DMS 273 treated with DMSO at 0.1 percent for 48 hours (cell line): ENCODE measurements around the gene MRPL47.
"Not testable (repeated sequence)": the region's sequence is repeated elsewhere in the genome, so short reads cannot be mapped to it uniquely, and the experiment has no call there.

Experiments used
- DNase-seq: peaks from one replicate; lab custom pipeline; 2025; lab: John Stamatoyannopoulos, UW

MRPL47 gene

DNA sequence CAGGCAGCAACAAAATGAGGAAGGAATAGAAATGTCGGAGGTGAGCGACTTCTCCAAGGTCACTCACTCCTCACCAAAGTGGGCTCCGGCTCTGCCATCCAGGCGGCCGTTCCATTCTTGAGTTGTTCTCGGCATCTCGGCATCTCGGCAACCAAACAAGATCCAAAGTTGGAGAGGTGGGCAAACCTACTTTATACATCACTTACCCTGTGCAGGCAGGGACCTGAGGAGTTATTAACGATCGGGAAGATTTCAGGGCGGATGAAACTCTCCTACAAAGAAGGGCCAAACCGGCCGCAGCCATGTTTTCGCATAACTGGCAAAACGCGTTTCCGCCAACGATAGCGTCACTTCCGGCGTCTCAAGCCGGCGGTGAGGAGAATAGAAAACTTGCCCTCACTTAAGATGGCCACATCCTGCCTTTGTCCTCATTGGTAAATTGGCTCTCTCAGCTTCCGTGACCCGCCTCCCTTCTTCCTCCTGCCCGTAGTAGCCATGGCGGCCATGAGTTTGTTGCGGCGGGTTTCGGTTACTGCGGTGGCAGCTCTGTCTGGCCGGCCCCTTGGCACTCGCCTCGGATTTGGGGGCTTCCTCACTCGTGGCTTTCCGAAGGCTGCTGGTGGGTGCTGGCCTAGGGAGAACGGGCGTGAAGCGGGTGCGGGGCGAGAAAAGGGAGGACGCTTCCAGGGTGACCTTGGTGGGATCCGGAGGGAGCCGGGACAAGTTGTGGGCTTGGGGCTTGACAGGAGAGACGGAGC, at the start of gene MRPL47, which contains the start of gene NDUFB5:
MRPL47 (minus strand) TSS at position 318 of the 758 bp plus-strand sequence; CDS start at position 304, 14 bp downstream.
NDUFB5 (plus strand) TSS at position 474 of the 758 bp plus-strand sequence; CDS start at position 496, 22 bp downstream.
- peak; percentile 97 for DNase-seq

- DNase-seq, result peak; percentile 50
Observed at GRCh38 chr3:179653096-179653797, 48.8 kb upstream of the MRPL47 start.

DNA sequence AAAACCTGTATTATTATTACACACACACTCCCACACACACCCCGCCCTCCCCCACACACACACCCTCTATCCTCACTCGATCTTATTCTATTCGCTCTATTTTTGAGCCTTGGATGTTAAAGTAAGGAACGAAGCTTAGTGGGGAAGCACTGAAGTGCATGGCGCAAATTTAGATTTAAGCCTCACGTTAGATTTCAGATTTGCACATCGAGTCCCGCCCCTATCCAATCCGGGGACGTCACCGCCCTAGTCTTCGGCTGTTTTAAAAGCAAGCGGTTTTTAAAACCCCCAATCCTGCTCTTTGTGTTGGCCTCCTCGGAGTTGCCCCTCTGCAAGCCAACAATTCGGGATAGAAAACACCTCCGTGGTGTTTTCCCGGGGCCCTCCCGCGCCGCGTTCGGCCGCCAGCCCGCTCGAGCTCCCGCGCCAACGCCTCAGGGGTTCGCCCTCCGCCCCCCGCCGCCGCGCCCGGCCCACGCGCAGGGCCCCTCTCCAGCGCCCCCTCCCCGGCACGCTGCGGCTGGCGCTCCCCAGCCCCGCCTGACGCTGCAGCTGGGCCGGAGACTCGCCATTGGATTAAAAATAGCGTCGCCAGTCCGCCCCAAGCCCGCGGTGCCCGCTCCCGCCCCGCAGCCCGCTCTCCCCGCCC, 48.1 kb upstream of the MRPL47 start, which contains the start of gene USP13:
USP13 (plus strand) TSS at position 594 of the 649 bp plus-strand sequence. CDS start 186 bp downstream, outside the sequence.
- DNase-seq, result peak; percentile 84

- no peak for DNase-seq
Observed at GRCh38 chr3:179651687-179652446, 47.4 kb upstream of the MRPL47 start.

DNA sequence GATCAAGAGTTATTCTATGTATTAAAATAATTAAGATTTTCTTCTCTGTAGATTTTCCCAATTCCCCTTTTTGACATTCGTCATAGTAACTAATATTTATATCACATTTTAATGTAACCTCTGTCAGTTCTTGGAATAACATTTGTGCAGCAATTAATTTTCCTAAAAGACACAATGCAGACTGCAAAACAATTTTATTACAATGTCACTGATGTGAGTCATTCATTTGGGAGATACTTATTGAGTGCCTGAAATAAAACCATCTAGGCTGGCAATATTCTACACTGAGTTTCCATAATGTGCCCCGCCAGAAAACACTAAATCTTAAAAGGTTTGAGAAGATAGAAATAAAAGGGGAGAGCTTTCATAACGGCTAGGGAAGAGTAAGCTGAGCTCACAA, 41.7 kb upstream of the MRPL47 start:
- DNase-seq, result no peak

DNA sequence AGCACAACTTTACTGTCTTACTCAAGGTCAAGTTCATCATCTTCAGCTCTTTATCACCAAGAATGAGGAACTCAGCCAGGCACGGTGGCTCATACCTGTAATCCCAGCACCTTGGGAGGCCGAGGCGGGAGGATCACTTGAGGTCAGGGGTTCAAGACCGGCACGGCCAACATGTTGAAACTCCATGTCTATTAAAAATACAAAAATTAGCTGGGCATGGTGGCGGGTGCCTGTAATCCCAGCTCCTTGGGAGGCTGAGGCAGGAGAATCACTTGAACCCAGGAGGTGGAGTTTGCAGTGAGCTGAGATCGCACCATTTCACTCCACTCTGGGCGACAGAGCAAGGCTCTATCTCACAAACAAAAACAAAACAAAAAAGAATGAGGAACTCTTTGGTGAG, 39.4 kb upstream of the MRPL47 start:
- DNase-seq, result not testable (repeated sequence)

DNA sequence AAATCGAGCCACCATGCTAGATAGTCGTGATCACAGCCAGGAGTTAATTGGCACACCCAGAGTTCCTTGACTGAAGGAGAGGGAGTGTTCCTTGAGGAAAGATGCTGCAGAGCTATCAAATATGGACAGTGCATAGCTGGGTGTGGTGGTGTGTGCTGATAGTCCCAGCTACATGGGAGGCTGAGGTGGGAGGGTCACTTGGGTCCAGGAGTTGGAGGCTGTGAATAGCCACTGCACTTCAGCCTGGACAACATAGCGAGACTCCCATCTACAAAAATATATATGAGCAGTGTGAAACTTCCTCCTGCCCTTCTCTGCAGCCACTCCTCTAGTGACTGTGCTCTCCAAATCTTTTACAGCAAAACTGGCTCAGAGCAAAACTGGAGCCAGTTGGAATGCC, 38.4 kb upstream of the MRPL47 start:
- no peak for DNase-seq

DNA sequence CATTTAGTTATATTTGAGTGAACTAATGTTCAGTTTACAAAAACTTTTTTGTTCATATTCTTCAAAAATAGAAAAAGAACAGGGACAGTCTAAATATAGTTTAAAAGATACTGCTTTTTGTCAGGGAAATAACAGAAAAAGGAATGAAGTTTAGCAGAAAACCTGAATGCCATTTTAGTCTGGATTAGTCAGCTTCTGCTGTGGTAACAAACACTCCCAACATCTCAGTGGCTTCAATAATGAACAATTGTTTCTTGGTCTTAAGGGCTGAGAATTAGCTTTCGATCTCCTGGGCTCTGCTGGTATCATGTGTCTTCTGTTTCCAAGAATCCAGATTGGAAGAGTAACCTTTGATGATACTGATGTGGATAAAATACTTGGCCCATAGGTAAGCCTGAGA, 36.0 kb upstream of the MRPL47 start:
- no peak for DNase-seq

GRCh38 chr3:179630753-179631451, 26.5 kb upstream of the MRPL47 start:
- no peak for DNase-seq

DNA sequence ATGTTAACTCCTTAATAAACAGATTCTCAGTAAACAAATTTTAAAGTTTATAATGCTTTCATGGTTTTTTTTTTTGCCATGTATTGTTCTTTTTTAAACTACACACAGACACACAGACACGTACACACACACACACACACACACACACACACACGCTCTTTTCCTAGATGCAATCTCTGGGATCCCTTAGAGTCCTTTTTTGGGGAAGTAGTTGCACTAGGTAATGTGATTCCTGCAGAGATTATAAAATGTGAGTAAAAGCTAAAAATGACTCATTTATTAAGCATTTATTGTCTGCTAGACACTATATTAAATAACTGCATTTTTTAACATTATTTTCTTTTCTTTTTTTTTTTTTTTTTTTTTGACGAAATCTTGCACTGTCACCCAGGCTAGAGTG, 20.0 kb upstream of the MRPL47 start:
- DNase-seq, result no peak

- no peak for DNase-seq
Observed at GRCh38 chr3:179622023-179622422, 17.6 kb upstream of the MRPL47 start.

DNA sequence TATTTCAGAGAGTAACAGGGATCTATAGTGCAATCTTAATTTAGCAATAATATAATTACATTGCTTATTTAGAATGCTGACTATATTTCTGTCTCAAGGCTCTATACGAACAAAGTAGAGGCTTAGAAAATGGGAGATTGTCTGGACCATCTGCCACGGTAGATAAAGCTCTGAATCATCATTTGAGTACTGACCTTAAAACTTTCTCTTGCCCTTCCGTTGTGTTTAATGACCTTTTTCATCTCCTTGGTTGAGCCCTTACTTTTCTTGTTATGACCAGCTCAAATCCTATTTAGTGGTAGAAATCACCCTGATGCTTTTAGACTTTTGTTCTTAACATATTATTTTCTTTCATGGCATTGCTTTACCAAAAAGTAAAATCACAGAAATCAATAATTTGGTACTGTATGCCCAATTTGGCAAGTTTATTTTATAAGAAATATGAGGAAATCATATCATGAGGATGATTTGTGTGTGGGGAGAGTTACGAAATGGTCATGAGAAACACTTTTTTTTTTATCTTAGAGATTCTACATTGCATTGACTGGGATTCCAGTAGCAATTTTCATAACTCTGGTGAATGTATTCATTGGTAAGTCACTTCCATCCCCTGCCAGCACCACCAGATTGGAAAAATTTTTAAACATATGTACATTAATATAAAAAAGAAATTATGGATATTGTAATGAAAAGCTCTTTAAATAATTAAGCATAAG, 11.2 kb upstream of the MRPL47 start:
- DNase-seq, result no peak

DNA sequence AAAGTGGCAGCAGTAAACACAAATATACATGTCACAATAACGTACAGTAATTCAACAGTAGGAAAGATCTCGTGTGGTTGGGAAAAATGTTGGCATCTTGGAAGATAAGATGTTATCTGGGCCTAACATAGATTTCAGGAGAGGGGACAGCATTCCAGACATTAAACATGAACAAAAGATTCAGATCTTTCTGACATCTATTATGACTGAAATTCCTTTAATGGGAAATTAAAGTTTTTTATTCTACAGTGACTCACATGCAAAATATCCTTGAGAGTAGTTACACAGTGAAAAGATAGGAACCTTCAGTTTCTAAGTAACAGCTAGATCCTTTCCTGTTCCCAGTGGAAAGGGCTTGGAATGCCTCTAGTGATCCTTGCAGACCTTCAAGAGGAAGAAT, 9.4 kb upstream of the MRPL47 start:
- no peak for DNase-seq

DNA sequence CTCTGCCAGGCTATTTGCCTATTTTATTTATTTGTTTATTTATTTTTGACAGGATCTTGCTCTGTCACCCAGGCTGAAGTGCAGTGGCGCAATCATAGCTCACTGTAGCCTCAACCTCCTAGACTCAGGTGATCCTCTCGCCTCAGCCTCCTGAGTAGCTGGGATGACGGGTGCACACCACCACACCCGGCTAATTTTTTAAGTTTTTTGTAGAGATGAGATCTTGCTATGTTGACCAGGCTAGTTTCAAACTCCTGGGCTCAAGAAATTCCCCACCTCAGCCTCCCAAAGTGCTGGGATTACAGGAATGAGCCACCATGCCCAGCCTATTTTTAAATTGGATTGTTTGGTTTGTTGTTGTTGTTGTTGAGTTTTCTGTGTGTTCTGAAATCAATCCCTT, 5.6 kb upstream of the MRPL47 start:
- no peak for DNase-seq

GRCh38 chr3:179608931-179609720, 4.7 kb upstream of the MRPL47 start:
- no peak for DNase-seq

DNA sequence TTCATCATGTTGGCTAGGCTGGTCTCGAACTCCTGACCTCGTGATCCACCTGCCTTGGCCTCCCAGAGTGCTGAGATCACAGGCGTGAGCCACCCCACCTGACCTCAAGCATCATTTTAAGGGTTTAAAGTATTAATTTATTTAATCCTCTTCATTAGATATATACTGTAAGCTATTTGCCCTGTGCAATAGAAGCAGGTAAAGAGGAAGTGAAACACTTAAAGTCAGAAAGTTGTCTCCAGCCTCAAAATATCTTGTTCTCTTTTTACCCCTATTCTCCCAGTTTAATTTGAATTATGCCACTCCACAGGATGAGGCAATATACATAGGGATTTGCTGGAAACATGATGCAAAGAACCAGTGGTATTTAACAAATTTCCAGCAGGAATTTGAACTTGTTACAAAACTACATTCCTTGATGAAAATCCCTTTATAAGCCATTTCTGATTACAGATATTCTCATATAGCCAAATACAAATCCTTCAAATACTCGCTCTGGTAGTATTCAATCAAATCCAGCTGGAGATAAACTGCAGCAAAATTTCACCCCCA, 2.2 kb upstream of the MRPL47 start:
- no peak for DNase-seq

- no peak for DNase-seq
Observed at GRCh38 chr3:179603831-179604230, 607 bp downstream of the MRPL47 start.

GRCh38 chr3:179603321-179603720, 1.1 kb downstream of the MRPL47 start:
- no peak for DNase-seq

DNA sequence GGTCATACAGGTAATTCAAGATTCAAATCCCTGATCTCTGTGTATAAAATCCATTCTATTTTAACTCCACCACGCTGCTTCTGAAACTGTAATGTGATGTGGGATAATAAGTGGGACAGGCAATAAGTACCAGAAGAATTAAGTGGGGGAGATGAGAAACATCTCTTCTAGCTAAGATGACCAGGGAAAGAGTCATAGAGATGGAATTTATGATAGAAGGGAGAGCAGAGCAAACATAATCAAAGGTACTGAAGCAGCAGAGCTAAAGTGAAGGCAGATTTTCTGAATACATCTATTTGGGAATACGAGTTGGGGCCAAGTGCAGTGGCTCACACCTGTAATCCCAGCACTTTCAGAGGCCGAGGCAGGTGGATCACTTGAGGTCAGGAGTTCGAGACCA, 4.9 kb downstream of the MRPL47 start:
- no peak for DNase-seq

DNA sequence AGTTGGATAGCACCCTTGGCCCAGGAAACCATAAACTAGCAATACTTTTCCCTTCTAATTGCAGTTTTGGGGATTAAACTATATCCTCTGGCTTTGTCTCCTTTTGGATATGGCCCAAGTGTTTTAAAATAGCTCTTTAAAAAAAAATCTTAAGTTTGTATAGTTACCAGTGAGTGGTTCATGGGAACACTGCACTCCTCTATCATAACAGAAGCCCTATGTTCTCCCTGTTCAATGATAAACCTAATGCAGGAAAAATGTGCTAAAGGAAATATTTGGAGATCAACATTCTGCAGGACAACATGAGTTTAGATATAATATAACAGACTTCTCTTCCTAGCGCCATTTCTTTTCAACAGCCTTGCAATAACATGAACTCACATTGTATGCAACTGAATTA, 13.1 kb downstream of the MRPL47 start:
- no peak for DNase-seq
